ENCODE results near the gene USP14.

- no peak for TF ChIP-seq CTCF (conservative IDR thresholded peaks at IDR 0.05; ENCODE audit: low read length)
- TF ChIP-seq EZH2phosphoT487 (IDR thresholded peaks at IDR 0.05; ENCODE audit: borderline replicate concordance) = no peak
Measured at GRCh38 chr18:227902-228301, 69.5 kb downstream of the USP14 start.
